ENCODE measurements around the gene RASSF3. TPM values are rescaled to one million over a fixed set of nuclear protein-coding genes. Genes with fewer than 3 reads are reported as not detected.
"Not testable (repeated sequence)": the region's sequence is repeated elsewhere in the genome, so short reads cannot be mapped to it uniquely, and the experiment has no call there.

Gene RASSF3
- total RNA-seq, 1 donor from 2014 or later, result 96.5 TPM

GRCh38 chr12:64618953-64619590 is 8.8 kb downstream of the RASSF3 start:
- no peak overlapping the region for H3K27ac ChIP-seq
- DNase-seq (no peak), ATAC-seq (peak; percentile 88)
- H3K4me1 ChIP-seq, result peaks cover 77% of the 10 kb centered on the region
- no peaks in the 10 kb centered on the region for H3K36me3 ChIP-seq
- no peaks in the 10 kb centered on the region for H3K27me3 ChIP-seq
- H3K9me3 ChIP-seq, result no peaks in the 10 kb centered on the region
- intact Hi-C loops (cut with DNase I), result no loop called here
- TF ChIP-seq, protein P1, sequence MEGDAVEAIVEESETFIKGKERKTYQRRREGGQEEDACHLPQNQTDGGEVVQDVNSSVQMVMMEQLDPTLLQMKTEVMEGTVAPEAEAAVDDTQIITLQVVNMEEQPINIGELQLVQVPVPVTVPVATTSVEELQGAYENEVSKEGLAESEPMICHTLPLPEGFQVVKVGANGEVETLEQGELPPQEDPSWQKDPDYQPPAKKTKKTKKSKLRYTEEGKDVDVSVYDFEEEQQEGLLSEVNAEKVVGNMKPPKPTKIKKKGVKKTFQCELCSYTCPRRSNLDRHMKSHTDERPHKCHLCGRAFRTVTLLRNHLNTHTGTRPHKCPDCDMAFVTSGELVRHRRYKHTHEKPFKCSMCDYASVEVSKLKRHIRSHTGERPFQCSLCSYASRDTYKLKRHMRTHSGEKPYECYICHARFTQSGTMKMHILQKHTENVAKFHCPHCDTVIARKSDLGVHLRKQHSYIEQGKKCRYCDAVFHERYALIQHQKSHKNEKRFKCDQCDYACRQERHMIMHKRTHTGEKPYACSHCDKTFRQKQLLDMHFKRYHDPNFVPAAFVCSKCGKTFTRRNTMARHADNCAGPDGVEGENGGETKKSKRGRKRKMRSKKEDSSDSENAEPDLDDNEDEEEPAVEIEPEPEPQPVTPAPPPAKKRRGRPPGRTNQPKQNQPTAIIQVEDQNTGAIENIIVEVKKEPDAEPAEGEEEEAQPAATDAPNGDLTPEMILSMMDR (IDR thresholded peaks at IDR 0.05), result no peak
- no peak overlapping the region for H3K4me3 ChIP-seq

DNA sequence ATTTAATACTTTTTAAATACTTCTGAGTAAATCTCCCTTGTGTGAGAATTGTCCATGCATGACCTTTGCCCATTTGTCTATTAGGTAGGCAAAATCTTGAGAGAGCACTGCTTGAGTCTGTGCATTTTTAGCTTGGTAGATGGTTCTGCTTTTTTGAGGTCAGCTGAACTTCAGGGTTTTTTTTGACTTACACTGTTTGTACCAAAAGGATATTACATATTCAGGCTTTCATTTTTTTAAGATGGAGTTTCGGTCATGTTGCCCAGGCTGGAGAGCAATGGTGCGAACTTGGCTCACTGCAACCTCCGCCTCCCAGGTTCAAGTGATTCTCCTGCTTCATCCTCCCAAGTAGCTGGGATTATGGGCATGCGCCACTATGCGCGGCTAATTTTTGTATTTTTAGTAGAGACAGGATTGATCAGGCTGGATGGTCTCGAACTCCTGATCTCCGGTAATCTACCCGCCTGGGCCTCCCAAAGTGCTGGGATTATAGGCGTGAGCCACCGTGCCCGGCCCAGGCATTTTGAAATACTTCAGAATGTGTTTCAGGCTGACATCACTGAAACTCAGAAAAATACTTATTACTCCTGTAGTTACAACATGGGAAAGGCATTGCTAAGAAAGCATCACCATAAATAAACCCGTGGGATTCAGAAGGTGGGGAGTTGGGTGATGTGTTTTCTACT is 11.1 kb downstream of the RASSF3 start:
- Histone ChIP-seq H3K4me1 (peaks cover 80% of the 10 kb centered on the region), H3K36me3 (no peaks in the 10 kb centered on the region), H3K4me3 (no peak overlapping the region), H3K9me3 (no peaks in the 10 kb centered on the region), H3K27ac (peak overlapping the region; percentile 9), H3K27me3 (no peaks in the 10 kb centered on the region)
- DNase-seq (no peak), ATAC-seq (peak; percentile 57)
- intact Hi-C loops (cut with DNase I), result no loop called here
- TF ChIP-seq, protein P1 (IDR thresholded peaks at IDR 0.05), result no peak

DNA sequence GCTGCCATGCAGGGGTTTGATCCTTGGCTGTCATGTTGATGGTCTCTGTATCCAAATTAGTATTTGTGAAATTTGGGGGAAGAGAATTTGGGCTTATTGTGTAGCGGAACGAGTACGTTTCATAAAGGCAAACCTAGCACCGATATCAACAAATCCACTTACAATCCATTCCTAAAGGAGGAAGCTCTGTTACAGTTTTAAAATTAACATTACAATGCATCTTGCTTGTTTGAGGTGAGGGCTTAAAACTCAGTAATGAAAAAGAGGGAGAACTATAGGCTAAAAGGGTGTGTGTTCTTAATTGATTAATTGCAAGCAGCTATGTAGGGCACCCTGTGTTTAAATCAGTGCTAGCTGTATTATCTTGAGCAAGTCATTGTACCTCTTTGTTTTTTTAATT is 13.7 kb downstream of the RASSF3 start:
- Histone ChIP-seq H3K27me3 (no peaks in the 10 kb centered on the region), H3K9me3 (no peaks in the 10 kb centered on the region), H3K4me1 (peaks cover 73% of the 10 kb centered on the region), H3K36me3 (no peaks in the 10 kb centered on the region), H3K4me3 (no peak overlapping the region), H3K27ac (no peak overlapping the region)
- ATAC-seq (no peak), DNase-seq (no peak)
- intact Hi-C loops (cut with DNase I), result no loop called here
- TF ChIP-seq, protein P1 (IDR thresholded peaks at IDR 0.05), result no peak

- peak overlapping the region; percentile 14 for H3K4me3 ChIP-seq
- H3K9me3 ChIP-seq, result no peaks in the 10 kb centered on the region
Measured at GRCh38 chr12:64625243-64626077, 15.2 kb downstream of the RASSF3 start.

DNA sequence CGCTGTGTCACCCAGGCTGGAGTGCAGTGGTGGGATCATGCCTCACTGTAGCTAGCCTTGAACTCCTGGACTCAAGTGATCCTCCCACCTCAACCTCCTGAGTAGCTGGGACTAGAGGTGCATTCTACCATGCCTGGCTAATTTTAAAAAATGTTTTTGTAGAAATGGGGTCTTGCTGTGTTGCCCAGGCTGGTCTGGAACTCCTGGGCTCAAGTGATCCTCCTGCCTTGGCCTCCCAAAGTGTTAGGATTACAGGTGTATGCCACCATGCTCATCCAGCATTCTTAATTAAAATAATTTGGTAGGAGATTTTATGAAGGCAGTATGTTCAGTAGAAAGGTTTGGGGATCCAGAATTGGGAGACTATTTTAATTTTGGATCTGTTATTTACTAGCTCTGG is 16.3 kb downstream of the RASSF3 start:
- Histone ChIP-seq H3K27ac (peak overlapping the region; percentile 86), H3K4me1 (peaks cover 59% of the 10 kb centered on the region)
- H3K36me3 ChIP-seq; DNase-seq; intact Hi-C loops (cut with DNase I); H3K4me3 ChIP-seq; H3K27me3 ChIP-seq; ATAC-seq; H3K9me3 ChIP-seq: not testable (repeated sequence)

More at GRCh38 chr12:64625243-64626077, 15.2 kb downstream of the RASSF3 start:
- DNase-seq (peak; percentile 69), ATAC-seq (peak; percentile 93)
- intact Hi-C loops (cut with DNase I), result no loop called here
- Histone ChIP-seq H3K4me1 (peaks cover 61% of the 10 kb centered on the region), H3K27me3 (no peaks in the 10 kb centered on the region), H3K27ac (peak overlapping the region; percentile 86), H3K36me3 (peaks cover 6% of the 10 kb centered on the region)
- TF ChIP-seq, protein P1 (IDR thresholded peaks at IDR 0.05), result no peak

DNA sequence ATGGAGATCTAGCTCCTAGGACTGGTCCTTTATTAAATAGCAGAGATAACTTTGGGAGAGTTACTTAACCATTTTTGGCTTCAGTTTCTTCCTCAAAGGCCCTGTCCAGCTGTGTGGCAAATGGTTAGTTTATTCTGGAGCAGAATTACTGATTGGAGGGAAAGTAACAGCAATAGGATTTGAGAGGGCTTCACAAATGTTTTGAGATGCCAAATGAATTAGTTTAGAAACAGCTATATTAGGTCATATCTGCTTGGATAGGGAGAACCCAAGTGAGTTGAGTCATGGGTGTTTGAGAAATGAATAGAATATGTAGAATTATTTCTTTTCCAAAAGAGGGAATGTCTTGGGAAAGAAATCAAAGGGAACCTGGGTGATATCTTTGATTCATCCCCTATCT is 17.5 kb downstream of the RASSF3 start:
- Histone ChIP-seq H3K27me3 (no peaks in the 10 kb centered on the region), H3K4me1 (peaks cover 53% of the 10 kb centered on the region), H3K27ac (no peak overlapping the region), H3K9me3 (no peaks in the 10 kb centered on the region), H3K36me3 (peaks cover 6% of the 10 kb centered on the region), H3K4me3 (no peak overlapping the region)
- TF ChIP-seq, protein P1 (IDR thresholded peaks at IDR 0.05), result no peak
- intact Hi-C loops (cut with DNase I), result no loop called here
- ATAC-seq (no peak), DNase-seq (no peak)

Data from upper lobe of right lung (tissue), 1 donor.